Calu3 (cell line): ENCODE data around the gene PPP2R5E. TPM values are rescaled to one million over a fixed set of nuclear protein-coding genes. Genes with fewer than 3 reads are reported as not detected.

Experiments used
- BruUV-seq: library from RNA; stranded (reverse); fragments of 400-500 nt; replicated peaks from 2 replicates; lab custom pipeline; 2021; lab: Mats Ljungman, UMichigan
- CTCF ChIA-PET: fragments of 300-600 bp; sonication (Branson Sonifier 250); formaldehyde crosslinking; loops from one replicate; lab custom pipeline; 2022; ENCODE audit warnings: antibody characterized with exemption; lab: Charles Lee
- DNase-seq: peaks from one replicate; pipeline ENCODE4 v3.0.0; 2022
- H3K27ac Mint-ChIP-seq: one replicate; pipeline ENCODE4 v1.8.0; 2022; ENCODE audit warnings: mixed read lengths; ENCODE audit not compliant: unreplicated experiment
- H3K27me3 Mint-ChIP-seq: one replicate; pipeline ENCODE4 v1.8.0; 2022; ENCODE audit warnings: mixed read lengths; ENCODE audit not compliant: unreplicated experiment
- H3K36me3 Mint-ChIP-seq: one replicate; pipeline ENCODE4 v1.8.0; 2022; ENCODE audit warnings: mild to moderate bottlenecking, moderate library complexity, mixed read lengths; ENCODE audit not compliant: insufficient read depth, unreplicated experiment
- H3K4me1 Mint-ChIP-seq: one replicate; pipeline ENCODE4 v1.8.0; 2022; ENCODE audit warnings: mild to moderate bottlenecking, low read depth, mixed read lengths; ENCODE audit not compliant: unreplicated experiment
- H3K4me3 Mint-ChIP-seq: one replicate; pipeline ENCODE4 v1.8.0; 2022; ENCODE audit warnings: mild to moderate bottlenecking, low read depth, moderate library complexity, mixed read lengths; ENCODE audit not compliant: unreplicated experiment
- H3K9me3 Mint-ChIP-seq: one replicate; pipeline ENCODE4 v1.8.0; 2022; ENCODE audit warnings: low read depth, mixed read lengths; ENCODE audit not compliant: unreplicated experiment
- intact Hi-C: fragments of 100-400 bp; cut with micrococcal nuclease; formaldehyde crosslinking; loops from one replicate; pipeline ENCODE4 v1.10.0; 2022; ENCODE audit not compliant: unreplicated experiment
- total RNA-seq: library from RNA; stranded (reverse); gene quantifications from 2 replicates; pipeline ENCODE4 v1.2.3, GENCODE V29; 2022
- TF ChIP-seq, protein P1 (sequence below): fragments of 200-600 bp; IDR thresholded peaks from one replicate; pipeline ENCODE4 v1.8.0; 2022; ENCODE audit warnings: antibody characterized with exemption; ENCODE audit not compliant: unreplicated experiment

PPP2R5E gene
- total RNA-seq, 1 experiment from 2014 or later: 52.5 TPM

DNA sequence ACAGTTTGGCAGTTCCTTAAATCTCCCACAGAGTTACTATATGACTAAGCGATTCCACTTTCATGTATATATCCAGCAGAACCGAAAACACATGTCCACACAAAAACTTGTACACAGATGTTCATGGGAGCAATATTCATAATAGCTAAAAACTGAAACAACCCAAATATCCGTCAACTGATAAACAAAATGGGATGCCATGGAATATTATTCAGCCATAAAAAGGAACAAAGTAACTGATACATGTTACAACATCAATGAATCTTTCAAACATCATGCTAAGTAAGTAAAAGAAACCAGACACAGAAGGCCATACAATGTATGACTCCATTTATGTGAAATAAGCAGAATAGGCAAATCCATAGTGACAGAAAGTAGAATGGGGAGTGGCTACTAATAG is 144.2 kb downstream of the PPP2R5E start:
- no peak for DNase-seq
- H3K4me3 Mint-ChIP-seq: no peak overlapping the region
- peaks cover 9% of the 10 kb centered on the region for H3K36me3 Mint-ChIP-seq
- no peaks in the 10 kb centered on the region for H3K4me1 Mint-ChIP-seq
- no peaks in the 10 kb centered on the region for H3K27me3 Mint-ChIP-seq
- no TSS peak for BruUV-seq
- H3K27ac Mint-ChIP-seq: no peak overlapping the region
- intact Hi-C loops: no loop called here
- CTCF ChIA-PET: no interaction called here
- H3K9me3 Mint-ChIP-seq: no peaks in the 10 kb centered on the region
- TF ChIP-seq, protein P1, sequence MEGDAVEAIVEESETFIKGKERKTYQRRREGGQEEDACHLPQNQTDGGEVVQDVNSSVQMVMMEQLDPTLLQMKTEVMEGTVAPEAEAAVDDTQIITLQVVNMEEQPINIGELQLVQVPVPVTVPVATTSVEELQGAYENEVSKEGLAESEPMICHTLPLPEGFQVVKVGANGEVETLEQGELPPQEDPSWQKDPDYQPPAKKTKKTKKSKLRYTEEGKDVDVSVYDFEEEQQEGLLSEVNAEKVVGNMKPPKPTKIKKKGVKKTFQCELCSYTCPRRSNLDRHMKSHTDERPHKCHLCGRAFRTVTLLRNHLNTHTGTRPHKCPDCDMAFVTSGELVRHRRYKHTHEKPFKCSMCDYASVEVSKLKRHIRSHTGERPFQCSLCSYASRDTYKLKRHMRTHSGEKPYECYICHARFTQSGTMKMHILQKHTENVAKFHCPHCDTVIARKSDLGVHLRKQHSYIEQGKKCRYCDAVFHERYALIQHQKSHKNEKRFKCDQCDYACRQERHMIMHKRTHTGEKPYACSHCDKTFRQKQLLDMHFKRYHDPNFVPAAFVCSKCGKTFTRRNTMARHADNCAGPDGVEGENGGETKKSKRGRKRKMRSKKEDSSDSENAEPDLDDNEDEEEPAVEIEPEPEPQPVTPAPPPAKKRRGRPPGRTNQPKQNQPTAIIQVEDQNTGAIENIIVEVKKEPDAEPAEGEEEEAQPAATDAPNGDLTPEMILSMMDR: no peak

DNA sequence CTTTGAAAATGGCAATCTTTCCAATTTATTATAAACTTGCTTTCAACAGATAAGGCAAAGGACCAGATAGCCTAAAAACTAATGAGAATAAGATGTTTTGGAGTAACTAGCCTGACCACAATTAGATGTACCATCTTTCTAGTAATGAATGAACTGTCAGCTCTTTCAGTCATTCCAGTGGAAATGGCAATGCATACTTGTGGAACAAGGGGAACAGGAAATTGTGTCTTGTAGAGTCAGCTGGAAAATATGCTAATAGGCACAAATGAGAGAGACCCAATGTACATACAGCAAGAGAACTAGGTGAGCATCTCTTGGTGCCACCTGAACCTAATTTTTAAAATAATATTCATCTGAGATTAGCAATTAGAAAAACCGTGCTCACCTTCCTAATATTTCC is 148.3 kb downstream of the PPP2R5E start:
- H3K27me3 Mint-ChIP-seq: no peaks in the 10 kb centered on the region
- H3K4me1 Mint-ChIP-seq: no peaks in the 10 kb centered on the region
- intact Hi-C loops: no loop called here
- no peak overlapping the region for H3K4me3 Mint-ChIP-seq
- TF ChIP-seq, protein P1: no peak
- DNase-seq: no peak
- BruUV-seq: no TSS peak
- H3K27ac Mint-ChIP-seq: no peak overlapping the region
- H3K36me3 Mint-ChIP-seq: peaks cover 4% of the 10 kb centered on the region
- H3K9me3 Mint-ChIP-seq: no peaks in the 10 kb centered on the region
- CTCF ChIA-PET: no interaction called here

DNA sequence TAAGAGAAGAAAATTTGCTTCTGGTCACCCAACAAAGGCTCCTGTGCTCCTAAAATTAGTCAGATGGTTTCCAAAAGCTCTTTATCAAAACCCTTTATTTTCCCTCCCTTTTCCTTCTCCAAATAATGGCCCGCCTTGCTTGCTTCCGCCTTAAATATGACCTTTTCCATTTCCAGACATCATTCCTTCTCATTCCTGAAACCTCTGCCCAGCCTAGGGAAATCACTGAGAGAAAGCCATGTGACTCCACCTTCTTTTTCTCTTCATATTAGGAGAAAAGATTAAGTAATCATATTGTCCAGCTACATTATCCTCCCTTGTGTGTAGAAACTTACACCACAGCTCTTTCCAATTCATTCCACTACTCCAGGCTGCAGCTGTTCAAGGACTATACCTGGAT is 148.7 kb downstream of the PPP2R5E start:
- intact Hi-C loops: no loop called here
- H3K4me1 Mint-ChIP-seq: no peaks in the 10 kb centered on the region
- DNase-seq: no peak
- no peaks in the 10 kb centered on the region for H3K9me3 Mint-ChIP-seq
- no peaks in the 10 kb centered on the region for H3K27me3 Mint-ChIP-seq
- no peak overlapping the region for H3K27ac Mint-ChIP-seq
- TF ChIP-seq, protein P1: no peak
- BruUV-seq: no TSS peak
- H3K4me3 Mint-ChIP-seq: no peak overlapping the region
- CTCF ChIA-PET: no interaction called here
- H3K36me3 Mint-ChIP-seq: peaks cover 4% of the 10 kb centered on the region

DNA sequence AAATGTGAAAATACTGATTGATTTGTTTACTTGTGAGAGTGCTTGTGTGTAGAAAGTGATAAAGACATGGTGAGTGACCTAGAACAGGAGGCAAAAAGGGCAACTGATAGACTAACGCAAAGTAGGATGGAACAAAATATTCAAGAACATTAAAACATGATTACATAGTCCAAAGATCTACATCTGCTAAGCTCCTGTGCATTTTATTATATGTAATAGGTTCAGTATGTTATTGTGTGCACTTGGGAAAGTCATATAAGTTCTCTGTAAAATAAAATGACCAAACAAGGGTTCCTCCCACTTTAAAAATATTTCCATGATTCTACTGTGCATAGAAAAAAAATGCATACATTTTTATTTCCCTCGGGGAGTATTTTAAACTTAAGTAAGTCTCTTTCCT is 150.2 kb downstream of the PPP2R5E start:
- H3K27me3 Mint-ChIP-seq: no peaks in the 10 kb centered on the region
- BruUV-seq: no TSS peak
- H3K27ac Mint-ChIP-seq: no peak overlapping the region

More for the DNA sequence above, 150.2 kb downstream of the PPP2R5E start:
- CTCF ChIA-PET: no interaction called here
- Mint-ChIP-seq H3K36me3 (no peaks in the 10 kb centered on the region), H3K4me3 (no peak overlapping the region), H3K4me1 (no peaks in the 10 kb centered on the region), H3K9me3 (no peaks in the 10 kb centered on the region)
- TF ChIP-seq, protein P1: no peak
- intact Hi-C loops: no loop called here
- no peak for DNase-seq
